Neural crest cell (in vitro differentiated cells): ENCODE results near the gene DLL4. TPM values are rescaled to one million over a fixed set of nuclear protein-coding genes. Genes with fewer than 3 reads are reported as not detected.
A peak's percentile ranks its signal among the peaks of the same experiment; 100 is the strongest.
"Not testable (repeated sequence)": the region's sequence is repeated elsewhere in the genome, so short reads cannot be mapped to it uniquely, and the experiment has no call there.

Experiments used
- DNase-seq: peaks from one replicate; pipeline ENCODE4 v3.0.0; 2021; ENCODE audit warnings: low read depth, mixed read lengths, low spot score
- H3K27ac Mint-ChIP-seq: one replicate; pipeline ENCODE4 v1.8.0; 2021; ENCODE audit warnings: mild to moderate bottlenecking, mixed read lengths; ENCODE audit not compliant: unreplicated experiment
- H3K27me3 Mint-ChIP-seq: 2 replicates; pipeline ENCODE4 v1.8.0; 2021; ENCODE audit warnings: low read depth, mild to moderate bottlenecking, mixed read lengths
- H3K36me3 Mint-ChIP-seq: 2 replicates; pipeline ENCODE4 v1.8.0; 2021; ENCODE audit warnings: low read depth, mild to moderate bottlenecking, mixed read lengths
- H3K4me1 Mint-ChIP-seq: 2 replicates; pipeline ENCODE4 v1.8.0; 2021; ENCODE audit warnings: mixed read lengths
- H3K4me3 Mint-ChIP-seq: one replicate; pipeline ENCODE4 v1.8.0; 2021; ENCODE audit warnings: mild to moderate bottlenecking, mixed read lengths
- H3K9me3 Mint-ChIP-seq: 2 replicates; pipeline ENCODE4 v1.8.0; 2021; ENCODE audit warnings: mixed read lengths
- CTCF ChIP-seq: fragments of 200-600 bp; sonication (generic); conservative IDR thresholded peaks from 2 replicates; pipeline ENCODE4 v1.5.0; 2021; ENCODE audit warnings: antibody characterized with exemption, mild to moderate bottlenecking
- total RNA-seq: library from RNA; stranded (reverse); gene quantifications from 2 replicates; pipeline ENCODE4 v1.2.1, GENCODE V29; 2021

DLL4 gene
- total RNA-seq, 1 donor from 2014 or later, result 1.7 TPM

GRCh38 chr15:40960151-40960885 lies 31.2 kb downstream of the DLL4 start:
- DNase-seq, result no peak
- Mint-ChIP-seq H3K27ac (peak overlapping the region; percentile 92), H3K4me3 (peak overlapping the region; percentile 37), H3K9me3 (peaks cover 3% of the 10 kb centered on the region), H3K36me3 (no peaks in the 10 kb centered on the region), H3K27me3 (no peaks in the 10 kb centered on the region), H3K4me1 (peaks cover 18% of the 10 kb centered on the region)
- no peak for TF ChIP-seq CTCF

GRCh38 chr15:40960925-40961324 lies 31.8 kb downstream of the DLL4 start:
- no peak overlapping the region for H3K4me3 Mint-ChIP-seq
- no peak for DNase-seq
- no peak overlapping the region for H3K27ac Mint-ChIP-seq
- peaks cover 3% of the 10 kb centered on the region for H3K9me3 Mint-ChIP-seq
- H3K36me3 Mint-ChIP-seq, result no peaks in the 10 kb centered on the region
- TF ChIP-seq CTCF, result no peak
- peaks cover 18% of the 10 kb centered on the region for H3K4me1 Mint-ChIP-seq
- H3K27me3 Mint-ChIP-seq, result no peaks in the 10 kb centered on the region

- H3K27me3 Mint-ChIP-seq, H3K4me3 Mint-ChIP-seq, H3K27ac Mint-ChIP-seq, DNase-seq, H3K36me3 Mint-ChIP-seq, H3K9me3 Mint-ChIP-seq: not testable (repeated sequence)
- peaks cover 24% of the 10 kb centered on the region for H3K4me1 Mint-ChIP-seq
Measured at GRCh38 chr15:40961740-40962139, 32.6 kb downstream of the DLL4 start.

GRCh38 chr15:40962317-40962716 lies 33.2 kb downstream of the DLL4 start:
- not testable (repeated sequence) for DNase-seq, H3K9me3 Mint-ChIP-seq, H3K4me3 Mint-ChIP-seq, H3K27me3 Mint-ChIP-seq, H3K36me3 Mint-ChIP-seq, H3K27ac Mint-ChIP-seq
- H3K4me1 Mint-ChIP-seq, result peaks cover 24% of the 10 kb centered on the region

DNA sequence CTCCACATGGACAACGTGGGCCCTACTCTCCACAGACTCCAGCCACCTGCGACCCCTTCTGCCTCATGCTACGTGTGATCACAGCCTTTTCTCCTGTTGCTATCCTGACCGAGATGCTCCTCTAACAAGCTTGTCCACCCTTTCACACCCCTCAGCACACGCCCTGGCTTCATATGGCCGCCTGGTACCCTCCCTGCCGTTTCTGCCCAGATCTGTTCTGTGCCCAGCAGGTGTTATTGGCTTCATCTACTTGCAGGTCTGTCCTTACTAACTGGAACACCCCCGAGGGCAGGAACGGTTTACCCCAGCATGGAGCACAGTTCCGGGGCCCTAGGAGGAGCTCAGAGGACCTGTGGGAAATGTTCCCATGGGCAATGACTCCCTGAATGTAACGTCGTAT lies 34.1 kb downstream of the DLL4 start:
- Mint-ChIP-seq H3K27ac (no peak overlapping the region), H3K27me3 (no peaks in the 10 kb centered on the region), H3K36me3 (no peaks in the 10 kb centered on the region), H3K9me3 (peaks cover 3% of the 10 kb centered on the region), H3K4me1 (peaks cover 24% of the 10 kb centered on the region), H3K4me3 (no peak overlapping the region)
- no peak for DNase-seq
- TF ChIP-seq CTCF, result no peak

DNA sequence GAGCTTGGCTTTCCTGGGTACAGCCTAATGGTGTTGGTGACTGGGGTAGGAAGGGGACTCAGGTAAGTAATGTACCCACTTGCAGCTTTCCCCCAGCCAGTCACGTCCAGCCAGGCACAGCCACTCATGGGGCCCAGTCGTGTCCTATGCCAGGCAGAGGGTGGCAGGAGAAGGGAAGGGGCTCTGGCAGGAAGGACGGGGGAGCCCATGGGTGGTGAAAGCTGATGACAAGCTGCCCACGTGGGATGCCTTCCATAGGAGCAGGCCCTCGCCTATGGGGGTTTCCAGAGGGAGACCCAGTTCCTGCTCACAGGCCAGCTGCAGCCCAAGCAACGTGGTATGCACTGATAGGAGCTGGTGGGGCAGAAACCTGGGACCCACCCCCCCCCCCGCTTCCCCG lies 34.9 kb downstream of the DLL4 start:
- Mint-ChIP-seq H3K27me3 (no peaks in the 10 kb centered on the region), H3K36me3 (no peaks in the 10 kb centered on the region), H3K4me3 (no peak overlapping the region), H3K27ac (no peak overlapping the region), H3K9me3 (peaks cover 3% of the 10 kb centered on the region), H3K4me1 (peaks cover 18% of the 10 kb centered on the region)
- no peak for DNase-seq
- TF ChIP-seq CTCF, result no peak
